Adrenal gland (tissue), 5 donors: ENCODE results near the gene NHSL2.

Experiments used
- POLR2A ChIP-seq, 2 donors: fragments of 450-650 bp; IDR thresholded peaks; one replicate each; pipeline ENCODE4 v1.6.1; 2017; ENCODE audit warnings: antibody characterized with exemption in 2 of 2, mild to moderate bottlenecking in 2 of 2, moderate library complexity in 1 of 2
- TF ChIP-seq, protein P1 (sequence below), 6 experiments: fragments of 450-650 bp in 4 of 6; fragments of 200-600 bp in 2 of 6; sonication (generic) in 1 of 6; IDR thresholded peaks; 1 replicate in 5 of 6; 2 replicates in 1 of 6; pipeline versions ENCODE4 v1.5.1 to v1.8.0; 2016 to 2021; ENCODE audit warnings: antibody characterized with exemption in 6 of 6, mild to moderate bottlenecking in 2 of 6, moderate library complexity in 1 of 6
- donor health status: DM: no; HTN: no; CAD: no.

- TF ChIP-seq, protein P1, sequence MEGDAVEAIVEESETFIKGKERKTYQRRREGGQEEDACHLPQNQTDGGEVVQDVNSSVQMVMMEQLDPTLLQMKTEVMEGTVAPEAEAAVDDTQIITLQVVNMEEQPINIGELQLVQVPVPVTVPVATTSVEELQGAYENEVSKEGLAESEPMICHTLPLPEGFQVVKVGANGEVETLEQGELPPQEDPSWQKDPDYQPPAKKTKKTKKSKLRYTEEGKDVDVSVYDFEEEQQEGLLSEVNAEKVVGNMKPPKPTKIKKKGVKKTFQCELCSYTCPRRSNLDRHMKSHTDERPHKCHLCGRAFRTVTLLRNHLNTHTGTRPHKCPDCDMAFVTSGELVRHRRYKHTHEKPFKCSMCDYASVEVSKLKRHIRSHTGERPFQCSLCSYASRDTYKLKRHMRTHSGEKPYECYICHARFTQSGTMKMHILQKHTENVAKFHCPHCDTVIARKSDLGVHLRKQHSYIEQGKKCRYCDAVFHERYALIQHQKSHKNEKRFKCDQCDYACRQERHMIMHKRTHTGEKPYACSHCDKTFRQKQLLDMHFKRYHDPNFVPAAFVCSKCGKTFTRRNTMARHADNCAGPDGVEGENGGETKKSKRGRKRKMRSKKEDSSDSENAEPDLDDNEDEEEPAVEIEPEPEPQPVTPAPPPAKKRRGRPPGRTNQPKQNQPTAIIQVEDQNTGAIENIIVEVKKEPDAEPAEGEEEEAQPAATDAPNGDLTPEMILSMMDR (IDR thresholded peaks at IDR 0.05), result no peak
- no peak for TF ChIP-seq POLR2A (IDR thresholded peaks at IDR 0.05)
Observed at GRCh38 chrX:71870208-71871098, 40.2 kb upstream of the NHSL2 start.
